Mesendoderm (in vitro differentiated cells): ENCODE measurements around the gene CUX1.
A peak's percentile ranks its signal among the peaks of the same experiment; 100 is the strongest.

Experiments
- DNase-seq: peaks from one replicate; pipeline ENCODE4 v3.0.0; 2013
- H2AK5ac ChIP-seq: 2 replicates; pipeline ENCODE4 v1.6.1; 2013; ENCODE audit warnings: low read length, inconsistent platforms
- H2BK120ac ChIP-seq: 2 replicates; pipeline ENCODE4 v1.6.1; 2013; ENCODE audit warnings: low read depth, mild to moderate bottlenecking, low read length, moderate library complexity, mixed read lengths
- H2BK15ac ChIP-seq: replicated peaks from 2 replicates; pipeline ENCODE4 v1.6.1; 2013; ENCODE audit warnings: low read depth, mild to moderate bottlenecking, moderate library complexity
- H2BK5ac ChIP-seq: 2 replicates; pipeline ENCODE4 v1.6.1; 2013; ENCODE audit warnings: low read length, inconsistent platforms
- H3K18ac ChIP-seq: 2 replicates; pipeline ENCODE4 v1.6.1; 2013; ENCODE audit warnings: mild to moderate bottlenecking, low read length, mixed read lengths
- H3K23ac ChIP-seq: one replicate; pipeline ENCODE4 v1.6.1; 2013; ENCODE audit warnings: low read length
- H3K27ac ChIP-seq: 2 replicates; pipeline ENCODE4 v1.5.1; 2013; ENCODE audit warnings: low read depth, mild to moderate bottlenecking, inconsistent platforms, low read length, moderate library complexity
- H3K27me3 ChIP-seq: 2 replicates; pipeline ENCODE4 v1.6.1; 2013; ENCODE audit warnings: low read length, control low read depth, mild to moderate bottlenecking, inconsistent platforms; ENCODE audit not compliant: insufficient read depth, poor library complexity
- H3K36me3 ChIP-seq: 2 replicates; pipeline ENCODE4 v1.6.1; 2013; ENCODE audit warnings: low read length, inconsistent platforms; ENCODE audit not compliant: control insufficient read depth, insufficient read depth
- H3K4ac ChIP-seq: one replicate; pipeline ENCODE4 v1.6.1; 2013; ENCODE audit warnings: low read depth, mild to moderate bottlenecking, low read length, moderate library complexity
- H3K4me1 ChIP-seq: 2 replicates; pipeline ENCODE4 v1.6.1; 2013; ENCODE audit warnings: low read depth, low read length, inconsistent platforms; ENCODE audit not compliant: control insufficient read depth
- H3K4me2 ChIP-seq: 2 replicates; pipeline ENCODE4 v1.6.1; 2013; ENCODE audit warnings: low read length
- H3K4me3 ChIP-seq: 2 replicates; pipeline ENCODE4 v1.5.1; 2013; ENCODE audit warnings: mild to moderate bottlenecking, low read length
- H3K56ac ChIP-seq: one replicate; pipeline ENCODE4 v1.6.1; 2013; ENCODE audit warnings: low read length
- H3K79me1 ChIP-seq: 2 replicates; pipeline ENCODE4 v1.6.1; 2013; ENCODE audit warnings: low read length, inconsistent platforms
- H3K79me2 ChIP-seq: 2 replicates; pipeline ENCODE4 v1.6.1; 2013; ENCODE audit warnings: mild to moderate bottlenecking, low read length; ENCODE audit not compliant: control insufficient read depth, insufficient read depth
- H3K9ac ChIP-seq: 2 replicates; pipeline ENCODE4 v1.6.1; 2013; ENCODE audit warnings: low read length, inconsistent platforms
- H4K5ac ChIP-seq: one replicate; pipeline ENCODE4 v1.6.1; 2013; ENCODE audit warnings: low read length
- H4K8ac ChIP-seq: one replicate; pipeline ENCODE4 v1.6.1; 2013; ENCODE audit warnings: low read depth, mild to moderate bottlenecking, control low read depth, low read length, moderate library complexity
- WGBS: extraction: QIAGEN DNeasy Blood & Tissue Kit; methylation state at CpG from one replicate; pipeline ENCODE4 v1.1.7; 2013; ENCODE audit warnings: low lambda C conversion rate, missing lambda C conversion rate; ENCODE audit not compliant: insufficient coverage; ENCODE audit errors: extremely low coverage; 5-methylcytosine and 5-hydroxymethylcytosine counted together

CUX1 gene

DNA sequence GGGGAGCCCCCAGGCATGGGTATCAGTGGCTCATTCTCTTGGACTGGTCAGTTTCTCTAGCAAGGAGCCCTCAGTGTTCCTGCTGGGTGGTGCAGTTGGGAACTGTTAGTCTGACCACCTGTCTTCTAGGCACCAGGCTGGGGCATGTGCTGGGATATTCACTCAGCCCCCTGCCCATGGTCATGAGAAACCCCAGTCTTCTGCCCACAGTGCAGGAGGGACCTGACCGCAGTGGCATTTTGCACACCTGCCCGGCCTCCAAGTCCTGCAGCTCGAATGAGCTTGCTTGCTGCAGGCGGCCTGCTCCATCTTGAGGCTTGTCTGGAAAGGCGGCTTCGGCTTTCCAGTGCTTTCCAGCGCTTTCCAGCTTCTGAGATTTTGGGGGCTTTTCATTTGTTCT lies 36.3 kb downstream of the CUX1 start:
- Histone ChIP-seq H3K4me1 (peaks cover 13% of the 10 kb centered on the region), H3K27ac (no peak overlapping the region), H2BK15ac (no peak overlapping the region), H4K8ac (no peak overlapping the region), H3K56ac (no peak overlapping the region), H3K23ac (no peak overlapping the region), H3K36me3 (no peaks in the 10 kb centered on the region), H3K4ac (no peak overlapping the region), H3K9ac (no peak overlapping the region), H2AK5ac (no peak overlapping the region), H3K79me1 (peaks cover 6% of the 10 kb centered on the region), H4K5ac (no peak overlapping the region), H3K79me2 (peaks cover 95% of the 10 kb centered on the region), H3K27me3 (no peaks in the 10 kb centered on the region), H3K18ac (no peak overlapping the region), H3K4me3 (no peak overlapping the region), H2BK5ac (no peak overlapping the region), H2BK120ac (no peak overlapping the region), H3K4me2 (no peak overlapping the region)
- no peak for DNase-seq
- WGBS: no CpG with 5 or more reads among the region's 7 CpGs

DNA sequence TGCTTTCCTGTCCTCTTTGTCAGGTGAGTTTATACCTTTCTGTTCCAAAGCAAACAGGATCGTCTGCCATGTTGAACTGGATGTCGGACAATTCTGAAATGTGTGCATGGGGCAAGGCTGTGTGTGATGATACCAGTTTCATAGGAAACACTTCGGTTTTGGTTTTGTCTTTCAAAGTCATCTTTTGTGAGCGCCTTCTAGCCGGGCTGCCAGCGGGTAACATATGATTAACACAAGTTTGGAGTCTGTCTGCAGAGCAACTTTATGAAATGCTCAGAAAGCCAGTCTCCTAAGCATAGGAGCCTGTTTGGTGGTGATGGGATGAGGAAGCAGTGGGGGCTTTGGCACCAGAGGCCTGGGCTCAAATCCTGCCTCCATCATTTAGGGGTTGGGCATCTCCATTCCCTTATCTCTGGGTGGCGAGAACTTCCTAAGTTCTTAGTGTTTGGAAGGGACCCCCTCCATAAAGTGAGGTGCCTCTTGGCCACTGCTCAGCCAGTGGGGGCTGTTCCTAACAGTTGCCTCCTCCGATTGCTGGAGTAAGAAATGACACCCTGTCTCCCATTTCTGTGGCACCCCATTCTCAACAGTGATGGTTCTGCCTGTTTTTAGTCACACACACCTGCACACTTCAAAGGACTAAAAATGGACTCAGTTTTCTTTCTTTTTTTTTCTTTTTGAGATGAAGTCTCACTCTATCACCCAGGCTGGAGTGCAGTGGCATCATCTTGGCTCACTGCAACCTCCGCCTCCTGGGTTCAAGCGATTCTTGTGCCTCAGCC lies 36.8 kb downstream of the CUX1 start:
- Histone ChIP-seq H3K4me3 (no peak overlapping the region), H3K56ac (no peak overlapping the region), H3K79me2 (peaks cover 95% of the 10 kb centered on the region), H4K8ac (no peak overlapping the region), H2BK15ac (no peak overlapping the region), H3K4ac (no peak overlapping the region), H3K18ac (no peak overlapping the region), H2BK5ac (no peak overlapping the region), H3K27me3 (no peaks in the 10 kb centered on the region), H3K9ac (no peak overlapping the region), H3K36me3 (no peaks in the 10 kb centered on the region), H3K4me1 (peaks cover 13% of the 10 kb centered on the region), H2AK5ac (no peak overlapping the region), H3K4me2 (no peak overlapping the region), H3K23ac (no peak overlapping the region), H3K79me1 (peaks cover 4% of the 10 kb centered on the region), H2BK120ac (no peak overlapping the region), H3K27ac (no peak overlapping the region), H4K5ac (no peak overlapping the region)
- DNase-seq: no peak
- WGBS: no CpG with 5 or more reads among the region's 10 CpGs

DNA sequence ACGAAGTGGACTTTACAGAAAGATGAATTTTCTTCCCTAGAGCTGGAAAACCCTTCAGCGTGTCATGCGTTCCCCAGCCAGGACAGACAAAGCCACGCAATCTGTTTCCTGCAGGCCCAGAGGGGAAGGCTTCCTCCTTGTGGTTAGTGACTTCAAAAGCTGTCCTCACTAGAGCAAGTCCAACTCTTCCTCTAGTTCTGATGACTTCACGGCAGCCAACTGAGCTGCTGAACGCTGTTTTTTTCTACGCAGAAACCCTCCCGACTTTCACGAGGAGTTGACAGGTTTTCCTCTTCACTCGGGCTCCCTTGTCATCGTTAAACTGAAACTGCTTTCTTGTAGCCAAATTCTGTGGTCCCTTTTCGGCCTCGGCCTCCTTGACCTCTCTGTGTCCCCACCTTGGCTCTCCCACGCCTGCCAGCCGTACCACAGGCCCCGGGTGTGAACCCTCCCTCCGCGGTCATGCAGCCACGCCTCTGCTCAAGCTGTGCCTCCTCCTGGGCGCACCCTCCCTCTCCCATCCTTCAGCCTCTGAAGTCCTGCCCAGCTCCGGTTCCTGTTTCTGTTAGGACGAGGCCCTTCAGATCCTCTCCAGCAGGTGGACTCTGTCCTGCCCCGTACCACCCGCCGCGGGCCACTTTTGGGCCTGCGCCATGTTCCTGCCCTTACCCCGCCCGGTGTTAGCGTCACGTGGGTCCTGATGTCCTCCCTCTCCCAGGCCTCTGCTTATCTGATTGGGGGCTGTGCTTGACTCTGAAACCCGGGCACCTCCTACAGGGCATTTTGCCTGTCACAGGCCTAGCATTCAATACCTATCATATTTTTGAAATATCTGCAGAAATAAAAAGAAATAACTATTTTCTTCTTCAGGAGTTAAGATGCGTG lies 39.3 kb downstream of the CUX1 start:
- H3K56ac ChIP-seq: peak overlapping the region; percentile 73
- H2AK5ac ChIP-seq: no peak overlapping the region
- no peak overlapping the region for H3K4ac ChIP-seq
- no peak overlapping the region for H3K18ac ChIP-seq
- H4K5ac ChIP-seq: no peak overlapping the region
- no peak overlapping the region for H4K8ac ChIP-seq
- WGBS: no CpG with 5 or more reads among the region's 33 CpGs
- H2BK15ac ChIP-seq: no peak overlapping the region
- peak overlapping the region; percentile 21 for H3K9ac ChIP-seq
- H3K27me3 ChIP-seq: no peaks in the 10 kb centered on the region
- H3K79me2 ChIP-seq: peaks cover 93% of the 10 kb centered on the region
- peak; percentile 61 for DNase-seq
- no peak overlapping the region for H2BK120ac ChIP-seq
- peaks cover 7% of the 10 kb centered on the region for H3K79me1 ChIP-seq
- peak overlapping the region; percentile 24 for H3K23ac ChIP-seq
- no peak overlapping the region for H2BK5ac ChIP-seq
- H3K27ac ChIP-seq: no peak overlapping the region
- H3K4me2 ChIP-seq: no peak overlapping the region
- peaks cover 14% of the 10 kb centered on the region for H3K4me1 ChIP-seq
- no peak overlapping the region for H3K4me3 ChIP-seq
- H3K36me3 ChIP-seq: no peaks in the 10 kb centered on the region

DNA sequence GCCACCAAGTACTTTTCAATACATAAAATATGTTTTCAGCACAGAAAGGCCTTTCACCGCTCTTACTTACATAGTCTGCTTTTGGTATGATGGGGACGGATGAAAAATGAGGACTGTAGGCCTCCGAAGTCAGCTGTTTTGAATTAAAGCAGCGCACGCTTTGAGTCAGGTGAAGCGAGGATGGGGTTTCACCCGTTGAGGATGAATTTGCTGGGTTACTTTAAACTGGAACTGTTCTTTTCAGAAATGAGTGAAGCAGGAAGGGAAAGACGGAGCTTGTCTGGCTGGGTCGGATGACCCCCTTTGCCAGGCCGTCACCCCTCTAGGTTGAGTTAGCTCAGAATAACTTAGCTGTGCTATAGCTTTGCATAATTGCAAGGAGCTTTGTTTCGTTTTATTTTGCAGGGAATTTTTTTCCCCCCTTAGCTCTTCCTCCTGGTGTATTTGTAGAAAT lies 40.0 kb downstream of the CUX1 start:
- no peak overlapping the region for H2BK15ac ChIP-seq
- no peak overlapping the region for H3K18ac ChIP-seq
- no CpG with 5 or more reads among the region's 11 CpGs for WGBS
- H3K4me1 ChIP-seq: peaks cover 18% of the 10 kb centered on the region
- H3K4me2 ChIP-seq: no peak overlapping the region
- H3K36me3 ChIP-seq: no peaks in the 10 kb centered on the region
- H3K56ac ChIP-seq: no peak overlapping the region
- H3K79me2 ChIP-seq: peaks cover 92% of the 10 kb centered on the region
- no peak overlapping the region for H4K8ac ChIP-seq
- H3K4me3 ChIP-seq: no peak overlapping the region
- H2BK120ac ChIP-seq: no peak overlapping the region
- no peak overlapping the region for H2AK5ac ChIP-seq
- no peak overlapping the region for H2BK5ac ChIP-seq
- H3K23ac ChIP-seq: no peak overlapping the region
- DNase-seq: no peak
- H3K79me1 ChIP-seq: peaks cover 7% of the 10 kb centered on the region
- no peak overlapping the region for H4K5ac ChIP-seq
- H3K27me3 ChIP-seq: no peaks in the 10 kb centered on the region
- H3K4ac ChIP-seq: no peak overlapping the region
- H3K9ac ChIP-seq: no peak overlapping the region
- no peak overlapping the region for H3K27ac ChIP-seq

DNA sequence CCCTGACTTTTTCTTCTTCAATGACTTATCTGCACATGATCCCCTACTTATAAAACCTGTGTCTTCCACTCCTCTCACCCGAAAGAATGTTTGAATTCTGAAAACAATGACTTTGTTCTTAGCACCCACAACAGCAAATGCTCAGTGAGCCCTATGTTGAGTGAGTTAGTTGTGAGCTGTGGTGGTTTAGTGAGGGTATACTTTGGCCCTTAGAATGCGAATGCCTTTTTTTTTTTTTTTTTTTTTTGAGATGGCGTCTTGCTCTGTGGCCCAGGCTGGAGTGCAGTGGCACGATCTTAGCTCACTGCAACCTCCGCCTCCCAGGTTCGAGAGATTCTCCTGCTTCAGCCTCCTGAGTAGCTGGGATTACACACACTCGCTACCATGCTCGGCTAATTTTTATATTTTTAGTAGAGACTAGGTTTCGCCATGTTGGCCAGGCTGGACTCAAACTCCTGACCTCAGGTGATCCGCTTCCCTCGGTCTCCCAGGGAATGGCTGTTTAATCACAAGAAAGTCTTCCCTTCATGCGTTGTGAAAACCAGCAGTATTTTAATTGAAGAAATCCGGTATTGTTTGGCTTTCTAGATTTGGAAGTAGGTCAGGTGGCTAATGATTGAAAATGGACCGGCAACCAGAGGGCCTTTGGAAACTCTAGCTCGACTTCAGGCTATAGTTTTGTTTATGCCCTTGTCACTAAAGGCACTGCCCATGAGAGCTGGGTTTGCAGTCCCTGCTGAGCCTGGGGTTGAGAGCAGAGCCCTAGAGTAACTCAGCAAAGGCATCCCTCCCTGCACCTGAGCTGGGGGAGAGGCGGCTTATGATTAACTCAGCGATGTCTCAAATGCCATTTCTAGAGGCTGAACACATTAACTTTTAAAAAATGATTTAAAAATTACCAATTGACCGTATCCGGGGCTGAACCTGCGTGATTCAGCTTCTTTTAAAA lies 41.3 kb downstream of the CUX1 start:
- no peak overlapping the region for H2AK5ac ChIP-seq
- H3K9ac ChIP-seq: no peak overlapping the region
- H3K4me3 ChIP-seq: no peak overlapping the region
- no peak overlapping the region for H2BK120ac ChIP-seq
- DNase-seq: no peak
- H4K8ac ChIP-seq: no peak overlapping the region
- H3K18ac ChIP-seq: no peak overlapping the region
- no peak overlapping the region for H3K4ac ChIP-seq
- H3K79me1 ChIP-seq: peaks cover 11% of the 10 kb centered on the region
- H4K5ac ChIP-seq: no peak overlapping the region
- H2BK15ac ChIP-seq: no peak overlapping the region
- no peak overlapping the region for H3K27ac ChIP-seq
- H3K23ac ChIP-seq: no peak overlapping the region
- no peaks in the 10 kb centered on the region for H3K27me3 ChIP-seq
- no CpG with 5 or more reads among the region's 20 CpGs for WGBS
- H3K36me3 ChIP-seq: no peaks in the 10 kb centered on the region
- H3K4me2 ChIP-seq: no peak overlapping the region
- H3K56ac ChIP-seq: no peak overlapping the region
- no peak overlapping the region for H2BK5ac ChIP-seq
- peaks cover 91% of the 10 kb centered on the region for H3K79me2 ChIP-seq
- H3K4me1 ChIP-seq: peaks cover 20% of the 10 kb centered on the region
